Pons (tissue), 1 donor: ENCODE data around the gene KCNAB2.

Experiments
- DNase-seq: peaks from one replicate; pipeline ENCODE4 v3.0.0-alpha.2; 2016; ENCODE audit warnings: low spot score

KCNAB2 gene

GRCh38 chr1:6082430-6082971 lies 36.8 kb downstream of the KCNAB2 start:
- DNase-seq, result no peak

- no peak for DNase-seq
These were observed 37.7 kb downstream of the KCNAB2 start for GRCh38 chr1:6083385-6083784.

GRCh38 chr1:6083801-6084446 lies 38.2 kb downstream of the KCNAB2 start:
- DNase-seq, result peak; percentile 10

- no peak for DNase-seq
These were observed 39.2 kb downstream of the KCNAB2 start for GRCh38 chr1:6084781-6085495.

- DNase-seq, result no peak
These were observed 40.0 kb downstream of the KCNAB2 start for GRCh38 chr1:6085666-6086065.

- no peak for DNase-seq
These were observed 40.7 kb downstream of the KCNAB2 start for GRCh38 chr1:6086358-6086757.

- DNase-seq, result no peak
These were observed 41.2 kb downstream of the KCNAB2 start for GRCh38 chr1:6086762-6087376.

- no peak for DNase-seq
These were observed 41.7 kb downstream of the KCNAB2 start for GRCh38 chr1:6087377-6087772.

- DNase-seq, result no peak
These were observed 42.3 kb downstream of the KCNAB2 start for GRCh38 chr1:6087958-6088357.

- DNase-seq, result no peak
These were observed 43.3 kb downstream of the KCNAB2 start for GRCh38 chr1:6088956-6089355.

GRCh38 chr1:6090288-6090687 lies 44.6 kb downstream of the KCNAB2 start:
- DNase-seq, result no peak

GRCh38 chr1:6090996-6091822 lies 45.5 kb downstream of the KCNAB2 start:
- no peak for DNase-seq

- no peak for DNase-seq
These were observed 46.1 kb downstream of the KCNAB2 start for GRCh38 chr1:6091823-6092109.

- no peak for DNase-seq
These were observed 46.5 kb downstream of the KCNAB2 start for GRCh38 chr1:6092211-6092610.

- DNase-seq, result no peak
These were observed 47.4 kb downstream of the KCNAB2 start for GRCh38 chr1:6093071-6093470.

GRCh38 chr1:6093611-6094010 lies 47.9 kb downstream of the KCNAB2 start:
- no peak for DNase-seq

GRCh38 chr1:6094246-6094645 lies 48.6 kb downstream of the KCNAB2 start:
- DNase-seq, result no peak

GRCh38 chr1:6094801-6095505 lies 49.3 kb downstream of the KCNAB2 start:
- DNase-seq, result no peak

GRCh38 chr1:6095511-6096242 lies 50.0 kb downstream of the KCNAB2 start:
- DNase-seq, result no peak

- DNase-seq, result no peak
These were observed 50.8 kb downstream of the KCNAB2 start for GRCh38 chr1:6096243-6097116.
